CD14-positive monocyte (primary cell): ENCODE data around the gene GSTO2. TPM values are rescaled to one million over a fixed set of nuclear protein-coding genes. Genes with fewer than 3 reads are reported as not detected.

Experiments used
- DNase-seq, 3 donors: peaks; one replicate each; pipeline ENCODE4 v3.0.0-alpha.2; 2011 to 2022
- H2AFZ ChIP-seq: 2 replicates; pipeline ENCODE4 v1.6.0; 2012; ENCODE audit warnings: mild to moderate bottlenecking, low read depth, low read length, inconsistent platforms; ENCODE audit not compliant: insufficient read depth, poor library complexity, severe bottlenecking
- H3K27ac ChIP-seq, 2 donors: 1 replicate in 1 of 2; 2 replicates in 1 of 2; pipeline ENCODE4 v1.5.1; 2012 to 2013; ENCODE audit warnings: low read length in 2 of 2, control low read depth in 1 of 2, inconsistent platforms in 1 of 2, low read depth in 1 of 2, mild to moderate bottlenecking in 1 of 2
- H3K27me3 ChIP-seq, 2 donors: one replicate each; pipeline versions ENCODE4 v1.6.0 to v1.6.1; 2011 to 2013; ENCODE audit warnings: low read length in 2 of 2; ENCODE audit not compliant: control insufficient read depth in 2 of 2, insufficient read depth in 2 of 2
- H3K36me3 ChIP-seq, 2 donors: replicated peaks in 1 of 2; 1 replicate in 1 of 2; 2 replicates in 1 of 2; pipeline versions ENCODE4 v1.5.1 to v1.6.1; 2012 to 2013; ENCODE audit warnings: low read length in 2 of 2, control low read depth in 1 of 2, inconsistent platforms in 1 of 2, mild to moderate bottlenecking in 1 of 2; ENCODE audit not compliant: insufficient read depth in 2 of 2, control insufficient read depth in 1 of 2
- H3K4me1 ChIP-seq, 2 donors: 1 replicate in 1 of 2; 2 replicates in 1 of 2; pipeline versions ENCODE4 v1.5.1 to v1.6.1; 2012 to 2013; ENCODE audit warnings: low read length in 2 of 2, control low read depth in 1 of 2, inconsistent platforms in 1 of 2, mild to moderate bottlenecking in 1 of 2, moderate library complexity in 1 of 2; ENCODE audit not compliant: insufficient read depth in 2 of 2, control insufficient read depth in 1 of 2
- H3K4me2 ChIP-seq: replicated peaks from 2 replicates; pipeline ENCODE3; 2012; ENCODE audit warnings: low read length, moderate library complexity, mild to moderate bottlenecking; ENCODE audit not compliant: poor library complexity, severe bottlenecking; ENCODE audit errors: extremely low read depth
- H3K4me3 ChIP-seq, 3 experiments: fragments of 200-600 bp in 1 of 3; sonication (generic) in 1 of 3; replicated peaks in 1 of 3; 1 replicate in 2 of 3; 2 replicates in 1 of 3; pipeline ENCODE4 v1.5.1; 2011 to 2013; ENCODE audit warnings: low read length in 3 of 3, mild to moderate bottlenecking in 3 of 3, control low read depth in 2 of 3, low read depth in 2 of 3, inconsistent platforms in 1 of 3, moderate library complexity in 1 of 3
- H3K79me2 ChIP-seq: 2 replicates; pipeline ENCODE4 v1.6.0; 2012; ENCODE audit warnings: mild to moderate bottlenecking, control low read depth, inconsistent platforms, low read length, moderate library complexity; ENCODE audit not compliant: insufficient read depth
- H3K9ac ChIP-seq: 2 replicates; pipeline ENCODE4 v1.6.0; 2017; ENCODE audit warnings: low read length, mild to moderate bottlenecking; ENCODE audit not compliant: insufficient read depth, poor library complexity, severe bottlenecking
- H3K9me3 ChIP-seq, 2 donors: replicated peaks in 1 of 2; 1 replicate in 1 of 2; 2 replicates in 1 of 2; pipeline versions ENCODE4 v1.5.1 to v1.6.1; 2012 to 2013; ENCODE audit warnings: low read length in 2 of 2, control low read depth in 1 of 2; ENCODE audit not compliant: control insufficient read depth in 1 of 2, insufficient read depth in 1 of 2
- H4K20me1 ChIP-seq: 2 replicates; pipeline ENCODE4 v1.6.0; 2012; ENCODE audit warnings: mild to moderate bottlenecking, low read length, control low read depth, moderate library complexity; ENCODE audit not compliant: insufficient read depth
- H3K27ac Mint-ChIP-seq, 7 donors: one replicate each; pipeline ENCODE4 v1.8.0; 2020; ENCODE audit warnings: mild to moderate bottlenecking in 7 of 7, mixed read lengths in 7 of 7, moderate library complexity in 6 of 7, inconsistent platforms in 2 of 7
- H3K27me3 Mint-ChIP-seq, 3 donors: one replicate each; pipeline ENCODE4 v1.8.0; 2021 to 2022; ENCODE audit warnings: low read depth in 3 of 3, mild to moderate bottlenecking in 3 of 3, mixed read lengths in 3 of 3, moderate library complexity in 3 of 3, inconsistent platforms in 1 of 3
- H3K36me3 Mint-ChIP-seq, 2 donors: one replicate each; pipeline ENCODE4 v1.8.0; 2020; ENCODE audit warnings: mixed read lengths in 2 of 2, inconsistent platforms in 1 of 2, mild to moderate bottlenecking in 1 of 2
- H3K4me1 Mint-ChIP-seq: one replicate; pipeline ENCODE4 v1.8.0; 2020; ENCODE audit warnings: mild to moderate bottlenecking, mixed read lengths
- H3K4me3 Mint-ChIP-seq, 2 donors: one replicate each; pipeline ENCODE4 v1.8.0; 2020; ENCODE audit warnings: mild to moderate bottlenecking in 2 of 2, mixed read lengths in 2 of 2, moderate library complexity in 1 of 2
- H3K9me3 Mint-ChIP-seq, 7 donors: one replicate each; pipeline ENCODE4 v1.8.0; 2020 to 2022; ENCODE audit warnings: mixed read lengths in 7 of 7, mild to moderate bottlenecking in 6 of 7, moderate library complexity in 6 of 7, inconsistent platforms in 2 of 7
- WGBS: methylation state at CpG from one replicate; pipeline ENCODE4 v1.1.5; 2013; ENCODE audit warnings: missing lambda C conversion rate; ENCODE audit not compliant: insufficient coverage; 5-methylcytosine and 5-hydroxymethylcytosine counted together
- intact Hi-C, 2 donors: fragments of 100-400 bp; cut with micrococcal nuclease; formaldehyde crosslinking; loops; one replicate each; pipeline versions ENCODE4 v1.15.0 to v1.15.1; 2023
- polyA plus RNA-seq, 3 donors: library from polyadenylated mRNA; depleted of rRNA in 1 of 3; unstranded in 2 of 3; stranded (reverse) in 1 of 3; fragments of 300-500 nt in 2 of 3; fragments of >200 nt in 1 of 3; fragmentation: Illumina TruSeq in 2 of 3; gene quantifications; 1 replicate in 2 of 3; 2 replicates in 1 of 3; pipeline ENCODE4 v1.2.3, GENCODE V29; 2012 to 2021
- TF ChIP-seq, protein P1 (sequence below): fragments of 200-600 bp; IDR thresholded peaks from one replicate; pipeline ENCODE4 v1.8.0; 2022; ENCODE audit warnings: antibody characterized with exemption, mild to moderate bottlenecking

The GSTO2 gene
- polyA plus RNA-seq, 3 donors: 0.16 to 0.26 TPM; not detected in 1

DNA sequence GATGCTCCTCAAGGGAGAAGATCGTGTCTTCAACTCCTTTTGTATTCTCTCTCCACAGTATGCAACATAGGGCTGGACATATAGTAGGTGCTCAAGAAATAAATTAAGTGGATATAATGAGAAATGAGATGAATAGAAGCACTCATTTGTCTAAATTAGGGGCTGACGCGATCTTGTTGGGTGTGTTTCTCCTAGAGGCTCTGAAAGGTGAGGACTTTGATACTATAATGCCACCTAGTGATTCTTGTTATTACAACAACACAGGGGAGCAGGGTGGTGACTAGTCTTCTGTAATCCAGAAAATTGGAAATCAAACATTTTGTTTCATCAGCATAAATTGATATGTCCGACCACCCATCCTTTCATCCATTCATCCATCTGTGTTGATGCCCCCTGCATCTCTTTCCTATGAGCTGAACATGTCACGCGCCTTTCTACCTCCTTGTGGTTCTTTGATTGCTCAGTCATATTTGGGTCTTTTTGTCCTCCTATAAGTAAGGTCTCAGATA, 81.2 kb downstream of the GSTO2 start:
- TF ChIP-seq, protein P1, sequence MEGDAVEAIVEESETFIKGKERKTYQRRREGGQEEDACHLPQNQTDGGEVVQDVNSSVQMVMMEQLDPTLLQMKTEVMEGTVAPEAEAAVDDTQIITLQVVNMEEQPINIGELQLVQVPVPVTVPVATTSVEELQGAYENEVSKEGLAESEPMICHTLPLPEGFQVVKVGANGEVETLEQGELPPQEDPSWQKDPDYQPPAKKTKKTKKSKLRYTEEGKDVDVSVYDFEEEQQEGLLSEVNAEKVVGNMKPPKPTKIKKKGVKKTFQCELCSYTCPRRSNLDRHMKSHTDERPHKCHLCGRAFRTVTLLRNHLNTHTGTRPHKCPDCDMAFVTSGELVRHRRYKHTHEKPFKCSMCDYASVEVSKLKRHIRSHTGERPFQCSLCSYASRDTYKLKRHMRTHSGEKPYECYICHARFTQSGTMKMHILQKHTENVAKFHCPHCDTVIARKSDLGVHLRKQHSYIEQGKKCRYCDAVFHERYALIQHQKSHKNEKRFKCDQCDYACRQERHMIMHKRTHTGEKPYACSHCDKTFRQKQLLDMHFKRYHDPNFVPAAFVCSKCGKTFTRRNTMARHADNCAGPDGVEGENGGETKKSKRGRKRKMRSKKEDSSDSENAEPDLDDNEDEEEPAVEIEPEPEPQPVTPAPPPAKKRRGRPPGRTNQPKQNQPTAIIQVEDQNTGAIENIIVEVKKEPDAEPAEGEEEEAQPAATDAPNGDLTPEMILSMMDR: peak; percentile 66
- Histone ChIP-seq H3K27ac (peak overlapping the region; percentile 95 to 99), H3K9ac (peak overlapping the region; percentile 70), H3K9me3 (no peaks in the 10 kb centered on the region), H2AFZ (no peak overlapping the region), H4K20me1 (no peaks in the 10 kb centered on the region), H3K4me3 (peak overlapping the region in 2 of 3 experiments; percentile 37 to 55), H3K79me2 (no peaks in the 10 kb centered on the region), H3K36me3 (no peaks in the 10 kb centered on the region), H3K4me1 (peaks cover 83 to 88% of the 10 kb centered on the region in 2 donors), H3K4me2 (peak overlapping the region; percentile 78), H3K27me3 (no peaks in the 10 kb centered on the region)
- peaks cover 15% of the 10 kb centered on the region for H3K4me1 Mint-ChIP-seq
- intact Hi-C loops: loop anchor here in 1 of 2 donors (5.0 to 10.0 kb wide), 3 partner anchors 58 to 435 kb away; partner anchors contain the start of genes CFAP43 and STN1
- H3K36me3 Mint-ChIP-seq: no peaks in the 10 kb centered on the region
- no peak overlapping the region for H3K27ac Mint-ChIP-seq
- H3K4me3 Mint-ChIP-seq: no peak overlapping the region
- peak in 2 of 3 donors; percentile 68 to 75 for DNase-seq
- H3K9me3 Mint-ChIP-seq: peaks cover 0 to 3% (median 0%) of the 10 kb centered on the region in 7 donors
- H3K27me3 Mint-ChIP-seq: peaks cover 0 to 1% (median 1%) of the 10 kb centered on the region in 3 donors
- WGBS: no CpG with 5 or more reads among the region's 6 CpGs

DNA sequence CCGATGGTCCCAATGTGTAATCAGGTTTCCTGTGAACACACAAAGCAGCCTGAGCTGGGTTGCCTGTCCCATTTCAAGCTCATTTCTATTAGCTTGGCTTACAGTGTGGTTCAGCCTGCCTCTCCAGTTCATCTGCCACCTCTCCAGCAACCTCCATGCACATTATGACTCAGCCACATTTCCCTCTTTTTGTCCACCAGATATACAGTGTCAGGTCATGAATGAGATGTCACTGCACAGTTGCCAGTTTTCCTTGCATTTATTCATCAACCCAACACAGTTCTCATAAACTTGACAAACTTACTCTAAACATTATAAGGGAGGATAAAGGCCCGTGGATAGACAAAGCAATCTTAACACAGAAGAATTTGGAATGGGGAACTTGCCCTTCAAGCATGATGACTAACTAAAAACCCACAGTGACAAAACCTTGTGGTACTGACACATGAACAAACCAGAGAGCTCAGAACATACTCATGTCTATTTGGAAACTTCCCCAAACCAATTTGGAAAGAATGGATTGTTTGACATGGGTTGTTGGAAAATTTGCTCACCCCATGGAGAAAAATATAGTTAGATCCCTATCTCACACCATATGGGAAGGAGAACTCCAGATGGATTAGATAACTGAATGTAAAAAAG, 82.2 kb downstream of the GSTO2 start:
- no peaks in the 10 kb centered on the region for H3K9me3 Mint-ChIP-seq
- Histone ChIP-seq H3K4me2 (peak overlapping the region; percentile 78), H3K79me2 (no peaks in the 10 kb centered on the region), H3K36me3 (no peaks in the 10 kb centered on the region), H3K27me3 (no peaks in the 10 kb centered on the region), H3K27ac (peak overlapping the region; percentile 95 to 99), H4K20me1 (no peaks in the 10 kb centered on the region), H3K4me3 (peak overlapping the region in 1 of 3 experiments; percentile 55), H3K9me3 (no peaks in the 10 kb centered on the region), H3K4me1 (peaks cover 84 to 92% of the 10 kb centered on the region in 2 donors), H2AFZ (no peak overlapping the region), H3K9ac (peak overlapping the region; percentile 70)
- H3K36me3 Mint-ChIP-seq: no peaks in the 10 kb centered on the region
- H3K27ac Mint-ChIP-seq: no peak overlapping the region
- DNase-seq: peak; percentile 89 to 98 (median 97)
- WGBS: 67% methylated on average over 1 of the region's 2 CpGs
- H3K4me1 Mint-ChIP-seq: peaks cover 8% of the 10 kb centered on the region
- TF ChIP-seq, protein P1: no peak
- peaks cover 0 to 1% (median 1%) of the 10 kb centered on the region in 3 donors for H3K27me3 Mint-ChIP-seq
- peak overlapping the region in 1 of 2 donors; percentile 80 for H3K4me3 Mint-ChIP-seq
- intact Hi-C loops: loop anchor here in 1 of 2 donors (5.0 to 10.0 kb wide), 3 partner anchors 59 to 436 kb away; partner anchors contain the start of genes CFAP43 and STN1
